Measurements from ENCODE around the gene SDK1. TPM values are rescaled to one million over a fixed set of nuclear protein-coding genes. Genes with fewer than 3 reads are reported as not detected.

The SDK1 gene
- total and polyA plus RNA-seq, 10 of the 15 experiments (the other 5 are each of a cell fraction or from before 2014, with no cell fraction given) = 0.14 to 0.33 TPM; not detected in 8

DNA sequence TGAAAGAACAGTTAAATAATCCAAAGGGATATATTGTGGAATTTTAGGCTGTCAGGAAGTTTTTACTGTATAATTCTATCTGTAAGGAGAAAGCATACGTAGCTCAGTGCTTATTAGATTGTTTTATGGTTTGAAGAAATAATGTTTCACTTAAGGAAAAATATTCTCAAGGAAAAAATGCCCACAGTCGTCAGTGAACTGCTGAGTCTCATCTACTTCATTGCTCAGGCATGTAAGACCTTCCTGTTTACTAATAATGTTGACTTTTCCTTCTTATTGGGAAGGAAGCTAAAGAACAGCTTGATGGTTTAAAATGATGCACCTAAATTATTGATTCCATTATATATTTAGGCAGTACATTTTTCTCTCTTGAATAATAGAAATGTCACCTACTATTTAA lies 304.2 kb downstream of the SDK1 start (continued):
- TF ChIP-seq PAX5 (IDR thresholded peaks at IDR 0.05; ENCODE audit: borderline replicate concordance, low read depth, low read length) (no peak), CBX3 (IDR thresholded peaks at IDR 0.05; ENCODE audit: borderline replicate concordance, low read depth) (no peak), ZNF217 (IDR thresholded peaks at IDR 0.05) (no peak), PAX8 (IDR thresholded peaks at IDR 0.05) (no peak), SMAD5 (IDR thresholded peaks at IDR 0.05; ENCODE audit: low read depth) (no peak), ATF7 (IDR thresholded peaks at IDR 0.05; ENCODE audit: low read depth) (no peak), CREB1 (IDR thresholded peaks at IDR 0.05; ENCODE audit: low read depth) (no peak), MXI1 (IDR thresholded peaks at IDR 0.05; ENCODE audit: low read depth, low read length) (no peak), ZZZ3 (IDR thresholded peaks at IDR 0.05; ENCODE audit: control insufficient read depth, insufficient read length, low read depth) (no peak)

DNA sequence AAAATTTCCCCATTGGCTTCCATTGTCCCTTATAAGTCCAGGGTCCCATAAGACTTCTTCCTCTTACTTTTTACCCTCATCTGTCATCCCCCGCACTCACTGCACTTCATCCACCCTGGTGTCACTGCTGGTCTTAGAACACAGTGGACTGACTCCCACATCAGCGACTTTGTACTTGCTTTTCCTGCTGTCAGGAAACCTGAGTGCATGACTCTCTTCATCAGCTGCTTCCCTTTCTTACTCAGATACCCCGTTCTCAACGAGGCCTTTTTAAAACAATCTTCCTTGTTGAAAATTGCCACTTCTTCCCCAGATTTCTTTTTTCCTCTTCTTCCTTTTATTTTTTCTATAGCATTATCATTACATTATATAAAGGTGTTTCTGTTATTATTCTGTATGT lies 305.4 kb downstream of the SDK1 start:
- no peak overlapping the region for H2AFZ ChIP-seq (ENCODE audit: control insufficient read depth, low read depth, low read length)
- in situ Hi-C loops (cut with MboI) = no loop called here
- FAIRE-seq = no peak
- TF ChIP-seq POU2F2 (IDR thresholded peaks at IDR 0.05; ENCODE audit: borderline replicate concordance, low read depth, low read length) (no peak), STAT1 (conservative IDR thresholded peaks at IDR 0.05) (no peak), NBN (IDR thresholded peaks at IDR 0.05) (no peak), ETV6 (conservative IDR thresholded peaks at IDR 0.05 in 1 of 2, IDR thresholded peaks at IDR 0.05 in 1 of 2; ENCODE audit: borderline replicate concordance in 1 of 2, low read depth in 1 of 2) (no peak)
- TF ChIP-seq, protein P1, sequence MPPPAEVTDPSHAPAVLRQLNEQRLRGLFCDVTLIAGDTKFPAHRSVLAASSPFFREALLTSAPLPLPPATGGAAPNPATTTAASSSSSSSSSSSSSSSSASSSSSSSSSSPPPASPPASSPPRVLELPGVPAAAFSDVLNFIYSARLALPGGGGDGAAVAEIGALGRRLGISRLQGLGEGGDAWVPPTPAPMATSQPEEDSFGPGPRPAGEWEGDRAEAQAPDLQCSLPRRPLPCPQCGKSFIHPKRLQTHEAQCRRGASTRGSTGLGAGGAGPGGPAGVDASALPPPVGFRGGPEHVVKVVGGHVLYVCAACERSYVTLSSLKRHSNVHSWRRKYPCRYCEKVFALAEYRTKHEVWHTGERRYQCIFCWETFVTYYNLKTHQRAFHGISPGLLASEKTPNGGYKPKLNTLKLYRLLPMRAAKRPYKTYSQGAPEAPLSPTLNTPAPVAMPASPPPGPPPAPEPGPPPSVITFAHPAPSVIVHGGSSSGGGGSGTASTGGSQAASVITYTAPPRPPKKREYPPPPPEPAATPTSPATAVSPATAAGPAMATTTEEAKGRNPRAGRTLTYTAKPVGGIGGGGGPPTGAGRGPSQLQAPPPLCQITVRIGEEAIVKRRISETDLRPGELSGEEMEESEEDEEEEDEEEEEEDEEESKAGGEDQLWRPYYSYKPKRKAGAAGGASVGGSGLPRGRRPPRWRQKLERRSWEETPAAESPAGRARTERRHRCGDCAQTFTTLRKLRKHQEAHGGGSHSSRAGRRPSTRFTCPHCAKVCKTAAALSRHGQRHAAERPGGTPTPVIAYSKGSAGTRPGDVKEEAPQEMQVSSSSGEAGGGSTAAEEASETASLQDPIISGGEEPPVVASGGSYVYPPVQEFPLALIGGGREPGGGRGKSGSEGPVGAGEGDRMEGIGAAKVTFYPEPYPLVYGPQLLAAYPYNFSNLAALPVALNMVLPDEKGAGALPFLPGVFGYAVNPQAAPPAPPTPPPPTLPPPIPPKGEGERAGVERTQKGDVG (CRISPR knock-in tag; IDR thresholded peaks at IDR 0.05) = no peak
- TF ChIP-seq, protein P2, sequence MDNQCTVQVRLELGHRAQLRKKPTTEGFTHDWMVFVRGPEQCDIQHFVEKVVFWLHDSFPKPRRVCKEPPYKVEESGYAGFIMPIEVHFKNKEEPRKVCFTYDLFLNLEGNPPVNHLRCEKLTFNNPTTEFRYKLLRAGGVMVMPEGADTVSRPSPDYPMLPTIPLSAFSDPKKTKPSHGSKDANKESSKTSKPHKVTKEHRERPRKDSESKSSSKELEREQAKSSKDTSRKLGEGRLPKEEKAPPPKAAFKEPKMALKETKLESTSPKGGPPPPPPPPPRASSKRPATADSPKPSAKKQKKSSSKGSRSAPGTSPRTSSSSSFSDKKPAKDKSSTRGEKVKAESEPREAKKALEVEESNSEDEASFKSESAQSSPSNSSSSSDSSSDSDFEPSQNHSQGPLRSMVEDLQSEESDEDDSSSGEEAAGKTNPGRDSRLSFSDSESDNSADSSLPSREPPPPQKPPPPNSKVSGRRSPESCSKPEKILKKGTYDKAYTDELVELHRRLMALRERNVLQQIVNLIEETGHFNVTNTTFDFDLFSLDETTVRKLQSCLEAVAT (IDR thresholded peaks at IDR 0.05) = no peak
- TF ChIP-seq, protein P3, sequence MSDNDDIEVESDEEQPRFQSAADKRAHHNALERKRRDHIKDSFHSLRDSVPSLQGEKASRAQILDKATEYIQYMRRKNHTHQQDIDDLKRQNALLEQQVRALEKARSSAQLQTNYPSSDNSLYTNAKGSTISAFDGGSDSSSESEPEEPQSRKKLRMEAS (IDR thresholded peaks at IDR 0.05; ENCODE audit: low read depth, low read length) = no peak

More for the DNA sequence above, 305.4 kb downstream of the SDK1 start:
- CTCF ChIA-PET = no interaction called here
- no peaks in the 10 kb centered on the region for H3K79me2 ChIP-seq (ENCODE audit: control insufficient read depth, insufficient read depth, low read length)
- intact Hi-C loops (cut with micrococcal nuclease; ENCODE audit: unreplicated experiment) = no loop called here
- DNase-seq (ENCODE audit: low read depth, low spot score) (no peak), ATAC-seq (no peak)
- H3K36me3 ChIP-seq (ENCODE audit: control insufficient read depth in 2 of 2, insufficient read depth in 2 of 2, low read length in 1 of 2) = no peaks in the 10 kb centered on the region
- POLR2A ChIA-PET = no interaction called here
- BruUV-seq (replicated peaks) = no TSS peak
- RAD21 ChIA-PET (ENCODE audit: unreplicated experiment) = no interaction called here
- no peaks in the 10 kb centered on the region for H3K27me3 ChIP-seq (replicated peaks in 1 of 2; ENCODE audit: control insufficient read depth in 2 of 2, insufficient read depth in 2 of 2, low read length in 1 of 2)
- no peak overlapping the region for H3K4me2 ChIP-seq (ENCODE audit: control insufficient read depth, insufficient read depth)
- H4K20me1 ChIP-seq (ENCODE audit: control insufficient read depth, insufficient read depth) = no peaks in the 10 kb centered on the region
- no peak overlapping the region for H3K9ac ChIP-seq (ENCODE audit: control insufficient read depth, insufficient read depth, low read length)
- H3K9me3 ChIP-seq (replicated peaks; ENCODE audit: control insufficient read depth, insufficient read depth, low read length) = no peaks in the 10 kb centered on the region
- 16% methylated on average over 4 of the region's 4 CpGs for WGBS (ENCODE audit: insufficient coverage, insufficient replicate concordance, low lambda C conversion rate, missing lambda C conversion rate)
- H3K27ac ChIP-seq (ENCODE audit: control insufficient read depth, insufficient read depth) = no peak overlapping the region
- H3K4me3 ChIP-seq = no peak overlapping the region
- H3K4me1 ChIP-seq (ENCODE audit: control insufficient read depth, insufficient read depth, low read length) = no peaks in the 10 kb centered on the region
- SMC1A ChIA-PET (ENCODE audit: uncharacterized antibody, unreplicated experiment) = no interaction called here

All from GM12878 (cell line).